DLD1 (cell line): ENCODE results near the gene NUDT16.
"Not testable (repeated sequence)": the region's sequence is repeated elsewhere in the genome, so short reads cannot be mapped to it uniquely, and the experiment has no call there.

Experiments
- in situ Hi-C: cut with HindIII; loops from 2 replicates; pipeline ENCODE4 v1.10.0; 2017; ENCODE audit warnings: low sequenced_read_pairs

Gene NUDT16

GRCh38 chr3:131381445-131382291, at the start of gene NUDT16:
Gene NUDT16, plus strand, starts transcription at chr3:131381774. Its CDS starts 31 bp downstream, at chr3:131381805.
- in situ Hi-C loops, result no loop called here

GRCh38 chr3:131338948-131339640, 42.5 kb upstream of the NUDT16 start:
- in situ Hi-C loops, result no loop called here

- in situ Hi-C loops, result no loop called here
Measured at GRCh38 chr3:131341761-131342160, 39.8 kb upstream of the NUDT16 start.

GRCh38 chr3:131348911-131349310, 32.7 kb upstream of the NUDT16 start:
- in situ Hi-C loops, result no loop called here

- in situ Hi-C loops, result no loop called here
Measured at GRCh38 chr3:131349454-131349853, 32.1 kb upstream of the NUDT16 start.

- in situ Hi-C loops, result no loop called here
Measured at GRCh38 chr3:131349946-131350347, 31.6 kb upstream of the NUDT16 start.

GRCh38 chr3:131350506-131350905, 31.1 kb upstream of the NUDT16 start:
- in situ Hi-C loops, result no loop called here

GRCh38 chr3:131353016-131353877, 28.3 kb upstream of the NUDT16 start:
- in situ Hi-C loops, result no loop called here

GRCh38 chr3:131353986-131354385, 27.6 kb upstream of the NUDT16 start:
- in situ Hi-C loops, result no loop called here

- in situ Hi-C loops, result no loop called here
Measured at GRCh38 chr3:131356006-131356595, 25.5 kb upstream of the NUDT16 start.

GRCh38 chr3:131357275-131357674, 24.3 kb upstream of the NUDT16 start:
- in situ Hi-C loops, result no loop called here

GRCh38 chr3:131360191-131360755, 21.3 kb upstream of the NUDT16 start:
- in situ Hi-C loops, result no loop called here

GRCh38 chr3:131361066-131361463, 20.5 kb upstream of the NUDT16 start:
- in situ Hi-C loops, result not testable (repeated sequence)

- in situ Hi-C loops, result no loop called here
Measured at GRCh38 chr3:131361464-131362421, 19.8 kb upstream of the NUDT16 start.

- in situ Hi-C loops, result no loop called here
Measured at GRCh38 chr3:131363275-131363674, 18.3 kb upstream of the NUDT16 start.

GRCh38 chr3:131370935-131371687, 10.5 kb upstream of the NUDT16 start:
- in situ Hi-C loops, result no loop called here

- in situ Hi-C loops, result no loop called here
Measured at GRCh38 chr3:131371688-131372066, 9.9 kb upstream of the NUDT16 start.

GRCh38 chr3:131374741-131375140, 6.8 kb upstream of the NUDT16 start:
- in situ Hi-C loops, result no loop called here
